GM19023 (cell line): Measurements from ENCODE around the gene SPTLC3.

Source experiments
- ATAC-seq: cut with Tn5 transposase; IDR thresholded peaks from one replicate; pipeline ENCODE4 v1.9.1; 2021; ENCODE audit warnings: mild to moderate bottlenecking, moderate library complexity; ENCODE audit not compliant: unreplicated experiment

Gene SPTLC3

DNA sequence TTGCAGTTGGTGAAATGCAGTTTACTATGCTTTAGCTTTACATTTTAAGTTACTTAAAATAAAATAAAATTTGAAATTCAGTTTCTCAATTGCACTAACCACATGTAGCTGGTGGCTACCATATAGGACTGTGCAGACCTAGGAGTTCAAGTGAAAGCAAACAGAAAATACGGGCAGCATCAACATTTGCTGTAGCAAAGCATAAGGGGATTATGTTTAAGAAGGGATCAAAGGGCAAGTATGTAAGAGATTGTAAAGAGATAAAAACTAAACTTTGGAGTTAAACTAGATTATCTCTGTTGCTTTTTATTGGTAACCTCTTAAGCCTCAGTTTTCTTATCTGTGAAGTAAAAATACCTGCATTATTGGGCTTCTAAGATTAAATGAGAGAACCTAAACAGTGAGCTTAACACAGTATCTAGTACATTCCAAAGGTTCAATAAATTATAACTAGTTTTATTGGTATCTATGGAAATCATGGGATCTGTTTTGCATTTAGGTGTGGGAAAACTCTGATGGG lies 81.2 kb downstream of the SPTLC3 start:
- ATAC-seq = no peak

- no peak for ATAC-seq
These were observed 83.3 kb downstream of the SPTLC3 start for GRCh38 chr20:13092111-13092510.

DNA sequence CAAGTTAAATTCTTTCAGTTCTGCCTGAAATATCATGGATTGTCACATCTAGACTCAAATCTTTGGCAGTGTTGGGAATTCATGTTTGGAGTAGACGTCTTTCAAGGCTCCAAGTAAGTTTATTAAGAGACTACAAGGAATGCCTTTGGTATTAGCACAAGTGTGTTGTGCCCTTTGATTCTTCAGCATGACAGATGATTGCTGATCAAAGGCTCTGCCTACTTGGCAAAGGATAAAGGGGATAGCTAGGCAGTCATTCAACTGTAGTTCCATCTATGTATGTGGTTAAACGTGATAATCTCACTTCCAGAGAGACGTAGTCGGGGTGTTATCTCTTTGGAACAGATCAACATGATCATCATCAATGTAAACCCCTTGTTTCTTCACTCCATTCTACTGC lies 86.2 kb downstream of the SPTLC3 start:
- no peak for ATAC-seq

DNA sequence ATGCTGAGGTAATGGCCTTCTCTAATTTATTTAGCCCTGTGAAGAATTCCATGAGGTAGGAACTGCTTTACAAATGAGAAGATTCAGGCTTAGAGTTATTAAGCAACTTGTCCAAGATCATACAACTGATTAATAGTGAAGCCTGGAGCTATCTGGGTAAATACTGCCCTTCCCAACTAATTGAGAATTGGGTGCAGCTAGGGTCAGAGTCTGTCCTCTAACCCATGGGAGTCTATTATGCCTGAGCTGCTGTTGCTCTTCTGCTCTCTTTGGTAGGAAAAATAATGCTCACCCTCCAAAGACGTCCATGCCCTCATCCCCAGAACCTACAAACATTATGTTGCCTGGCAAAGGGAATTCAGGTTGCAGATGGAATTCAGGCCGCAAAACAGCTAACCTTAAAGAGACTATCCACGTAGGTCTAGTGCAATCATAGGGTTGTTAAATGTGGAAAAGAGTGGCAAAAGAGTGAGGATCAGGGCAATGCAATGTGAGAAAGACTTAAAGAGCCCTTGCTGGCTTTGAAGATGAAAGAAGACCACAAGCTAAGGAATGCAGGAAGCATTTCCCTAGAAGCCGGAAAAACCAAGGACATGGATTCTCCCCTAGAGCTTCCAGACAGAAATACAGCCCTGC lies 90.1 kb downstream of the SPTLC3 start:
- no peak for ATAC-seq

DNA sequence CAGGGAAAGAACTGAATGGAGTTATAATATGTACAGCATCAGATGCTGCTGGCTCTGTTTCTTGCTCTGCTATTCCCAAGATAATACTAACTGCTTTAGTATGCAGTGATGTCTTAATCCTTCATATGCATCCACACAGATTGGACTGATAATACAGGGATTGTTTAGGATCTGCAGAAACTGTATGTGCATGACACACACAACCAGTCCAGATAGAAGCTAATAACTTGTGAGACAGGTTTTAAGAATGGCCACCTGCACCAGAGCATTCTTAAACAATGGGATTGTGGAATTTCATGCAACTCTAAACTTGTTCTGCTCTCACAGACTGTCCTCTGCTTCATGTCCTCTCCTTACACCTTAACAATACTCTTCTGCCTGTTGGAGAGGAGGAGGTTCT lies 90.9 kb downstream of the SPTLC3 start:
- ATAC-seq = no peak

DNA sequence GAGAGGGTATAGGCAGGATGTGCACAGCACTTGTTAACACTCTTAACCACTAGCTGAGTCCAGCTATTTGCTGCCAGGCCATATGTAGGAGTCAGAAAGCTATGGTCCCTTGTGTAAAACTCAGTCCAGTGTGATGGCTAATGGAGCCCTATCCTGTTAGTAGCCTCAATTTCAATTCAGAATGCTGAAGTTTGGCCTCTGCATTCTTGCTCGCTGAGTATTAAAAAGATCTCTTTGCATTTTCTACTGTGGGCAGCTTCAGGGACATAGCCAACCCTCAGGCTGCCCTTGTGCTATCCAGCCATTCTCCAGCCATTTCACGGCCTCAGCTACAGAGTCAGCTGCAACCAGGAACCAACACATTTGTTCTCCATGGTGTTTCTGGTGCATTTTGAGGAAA lies 92.5 kb downstream of the SPTLC3 start:
- no peak for ATAC-seq

DNA sequence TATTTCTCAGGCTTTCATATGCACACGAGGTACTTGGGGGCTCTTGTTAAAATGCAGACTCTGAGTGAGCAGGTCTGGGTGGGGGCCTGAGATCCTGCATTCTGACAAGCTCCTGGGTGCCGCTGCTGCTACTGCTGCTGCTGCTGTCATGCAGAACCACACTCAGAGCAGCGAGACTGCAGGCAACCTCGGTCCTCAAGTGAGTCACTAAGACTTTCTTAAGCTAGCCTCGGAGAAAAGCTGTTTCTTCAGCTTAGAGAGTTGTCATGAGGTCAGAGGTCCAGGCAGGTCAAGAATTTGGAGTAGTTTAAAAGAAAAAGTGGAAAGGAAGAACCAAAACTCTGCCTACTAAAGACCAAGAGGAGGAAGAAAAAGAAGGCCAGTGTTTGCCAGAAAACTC lies 92.9 kb downstream of the SPTLC3 start:
- no peak for ATAC-seq

- no peak for ATAC-seq
These were observed 93.5 kb downstream of the SPTLC3 start for GRCh38 chr20:13102237-13102636.

DNA sequence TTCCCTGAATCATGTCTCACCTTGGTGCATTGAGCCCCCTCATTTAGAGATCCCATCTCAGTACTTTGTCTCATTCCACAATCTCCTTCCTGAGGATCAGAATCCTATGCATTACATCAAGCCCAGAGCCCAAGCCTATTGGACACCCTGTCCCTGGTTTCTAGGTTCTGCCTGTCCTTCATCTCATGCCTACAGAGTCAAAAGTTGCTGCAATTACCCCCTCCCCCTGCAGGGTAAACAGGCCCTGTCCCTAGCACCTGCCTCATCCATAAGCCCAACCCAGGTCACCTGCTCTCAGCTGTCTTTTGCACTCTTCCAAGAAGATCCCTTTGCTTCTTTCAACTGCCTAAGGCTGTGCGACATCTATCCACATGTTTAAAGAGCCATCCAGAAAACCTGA lies 93.9 kb downstream of the SPTLC3 start:
- no peak for ATAC-seq

DNA sequence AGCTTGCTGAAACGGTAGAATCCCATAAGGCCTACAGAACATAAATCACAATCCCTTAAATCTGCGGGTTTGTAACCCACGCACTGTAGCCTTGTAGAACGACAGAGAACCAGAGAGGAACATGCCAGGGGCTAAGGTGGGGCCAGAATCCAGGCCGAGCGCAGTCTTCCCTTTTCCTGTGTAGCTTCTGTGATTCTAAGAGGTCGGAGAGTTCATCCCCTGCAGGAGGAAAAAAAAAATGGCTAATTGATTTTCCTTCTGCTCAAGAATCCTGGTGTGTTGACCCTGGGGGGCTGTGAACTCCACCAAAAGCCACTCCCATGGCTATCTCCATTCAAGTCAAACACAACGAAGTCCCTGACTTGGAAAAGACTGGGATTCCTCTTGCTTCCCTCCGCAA lies 96.3 kb downstream of the SPTLC3 start:
- no peak for ATAC-seq

- no peak for ATAC-seq
These were observed 97.2 kb downstream of the SPTLC3 start for GRCh38 chr20:13105864-13106457.

DNA sequence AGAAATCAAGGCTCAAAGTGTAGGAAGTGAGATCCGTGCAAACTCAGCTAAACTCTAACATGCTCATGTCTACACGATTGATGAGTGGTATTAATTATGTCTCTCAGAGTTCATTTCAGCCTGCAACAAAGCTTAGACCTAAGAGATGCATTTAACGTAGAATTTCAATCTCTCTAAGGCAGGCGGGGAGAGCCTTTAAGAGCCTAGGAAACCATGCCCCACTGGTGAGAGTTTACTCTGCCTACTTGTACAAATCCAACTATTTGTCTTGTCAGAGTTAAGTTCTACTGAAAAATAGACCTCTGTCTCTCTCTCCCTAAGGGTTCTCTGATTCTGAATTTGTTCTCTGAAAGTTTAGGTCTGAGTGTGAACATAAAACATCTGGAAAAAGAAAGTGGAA lies 100.9 kb downstream of the SPTLC3 start:
- ATAC-seq = no peak

- no peak for ATAC-seq
These were observed 102.0 kb downstream of the SPTLC3 start for GRCh38 chr20:13110796-13111195.

GRCh38 chr20:13111249-13111911 lies 102.6 kb downstream of the SPTLC3 start:
- ATAC-seq = no peak

GRCh38 chr20:13113731-13114130 lies 105.0 kb downstream of the SPTLC3 start:
- no peak for ATAC-seq

DNA sequence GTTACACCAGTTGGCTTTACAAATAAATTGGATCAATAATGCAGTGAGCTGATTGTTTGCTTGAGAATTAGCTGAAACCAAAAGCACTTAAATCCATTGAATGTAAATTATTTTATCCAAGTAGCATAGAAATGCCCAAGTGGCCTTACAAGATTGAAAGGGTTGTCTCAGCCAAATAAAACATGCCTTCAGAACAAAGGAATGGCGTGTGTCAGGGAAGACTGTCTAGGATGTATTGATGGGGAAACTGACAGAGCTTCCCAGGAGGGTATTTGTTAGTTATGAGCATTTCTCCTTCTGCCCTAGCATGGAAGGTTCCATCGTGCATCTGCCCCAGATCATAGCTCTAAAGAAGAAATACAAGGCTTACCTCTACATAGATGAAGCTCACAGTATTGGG lies 108.4 kb downstream of the SPTLC3 start:
- ATAC-seq = no peak

DNA sequence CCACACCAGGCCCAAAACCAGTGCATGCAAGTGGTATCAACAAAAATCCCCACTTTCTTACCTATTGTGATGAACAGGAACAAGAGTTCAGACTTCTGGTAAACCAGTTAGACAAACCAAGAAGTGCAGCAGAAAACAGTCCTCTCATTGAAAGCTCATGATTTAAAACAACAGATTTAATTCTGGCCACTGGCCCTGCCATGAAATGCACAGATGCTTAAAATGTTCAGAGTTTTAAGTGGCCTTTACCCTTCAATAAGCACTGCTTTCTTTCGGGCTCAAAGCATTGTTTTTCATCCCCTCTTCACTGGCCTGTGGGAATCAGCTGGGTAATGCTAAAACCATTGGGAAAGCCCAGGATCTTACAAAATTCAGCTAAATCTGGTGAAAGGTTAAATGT lies 109.9 kb downstream of the SPTLC3 start:
- no peak for ATAC-seq

DNA sequence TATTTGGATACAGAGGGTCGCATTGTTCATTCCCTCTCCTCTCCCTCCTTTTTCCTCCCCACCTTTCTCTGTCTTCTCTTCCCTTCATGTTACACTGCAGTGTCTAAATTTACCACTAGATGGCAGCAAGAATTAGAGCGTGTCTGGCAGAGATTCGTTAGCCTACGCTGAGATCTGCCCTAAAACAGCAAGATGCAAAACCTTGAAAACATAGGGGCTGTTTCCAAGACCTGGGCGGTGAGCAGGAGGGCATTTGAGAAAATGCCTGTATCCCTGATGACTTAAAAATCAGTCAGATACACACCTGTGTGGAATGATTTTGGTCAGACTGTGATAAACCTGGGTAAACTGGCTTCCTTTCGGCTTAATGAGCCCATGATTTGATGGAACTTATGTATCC lies 110.8 kb downstream of the SPTLC3 start:
- peak; percentile 53 for ATAC-seq

DNA sequence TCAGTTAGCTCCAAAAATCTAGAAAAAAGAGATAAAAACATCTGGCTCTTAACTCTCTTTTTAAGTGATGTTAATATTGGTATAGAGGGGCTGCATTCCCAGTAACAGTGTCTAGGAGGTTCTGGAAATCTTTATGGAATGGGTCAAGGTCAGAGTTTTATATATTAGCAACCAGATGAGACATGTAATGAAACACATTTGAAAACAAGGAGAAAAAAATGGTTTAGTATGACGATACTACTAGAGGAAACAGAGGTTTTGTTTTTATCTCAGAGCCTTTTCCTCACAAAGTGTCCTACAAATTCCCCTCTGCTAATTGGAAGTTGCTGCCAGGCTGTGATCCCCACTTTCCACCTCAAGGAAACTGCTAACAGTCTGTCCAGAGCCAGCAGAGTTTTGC lies 111.7 kb downstream of the SPTLC3 start:
- ATAC-seq = no peak

DNA sequence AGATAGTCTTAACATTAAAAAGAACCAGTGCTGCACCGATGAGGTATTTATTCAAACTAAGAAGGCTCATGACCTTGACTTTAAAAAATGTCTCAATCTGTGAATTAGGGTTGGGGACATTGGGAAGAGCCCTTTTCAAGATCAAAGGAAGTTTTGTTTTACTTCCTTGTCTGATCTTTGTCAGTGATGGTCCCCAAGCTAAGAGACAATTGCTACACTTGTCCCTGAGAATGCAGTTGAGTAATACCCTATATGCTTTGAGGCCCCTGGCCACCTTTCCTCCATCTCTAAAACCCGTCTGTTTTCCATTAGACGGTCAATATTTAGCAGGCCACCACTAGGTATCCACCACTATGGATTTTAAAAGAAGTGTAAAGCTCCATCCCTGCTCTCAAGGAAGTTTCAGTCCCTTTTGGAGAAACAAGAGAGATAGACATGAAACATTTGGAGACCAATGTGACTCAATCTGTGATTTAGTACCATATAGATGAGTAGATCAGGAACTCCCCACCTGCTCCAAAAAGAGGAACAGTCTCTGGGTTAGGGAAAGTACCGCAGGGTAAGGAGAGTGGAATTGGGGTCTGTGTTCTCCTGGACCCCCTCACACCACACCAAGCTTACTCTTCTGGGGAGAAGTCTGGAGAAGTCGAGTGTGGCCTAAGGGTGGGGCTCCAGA lies 113.2 kb downstream of the SPTLC3 start:
- ATAC-seq = peak; percentile 80

GRCh38 chr20:13125486-13125885 lies 116.7 kb downstream of the SPTLC3 start:
- no peak for ATAC-seq

- no peak for ATAC-seq
These were observed 119.4 kb downstream of the SPTLC3 start for GRCh38 chr20:13128173-13128572.
